ENCODE measurements around the gene RORB. TPM values are rescaled to one million over a fixed set of nuclear protein-coding genes. Genes with fewer than 3 reads are reported as not detected.

The RORB gene
- total and polyA plus RNA-seq, 4 donors: 0.01 to 0.05 TPM; not detected in 2

- WGBS: 79% methylated on average over 2 of the region's 2 CpGs
- no peak for DNase-seq (ENCODE audit: low spot score)
- no peak overlapping the region for H3K9ac ChIP-seq (ENCODE audit: low read depth in 1 of 2, low read length in 2 of 2)
- peaks cover 0 to 2% (median 0%) of the 10 kb centered on the region in 4 donors for H3K27me3 ChIP-seq (ENCODE audit: control insufficient read depth in 4 of 4, insufficient read depth in 4 of 4, low read length in 3 of 4)
- H3K27ac ChIP-seq (ENCODE audit: low read depth in 1 of 2, low read length in 2 of 2): no peak overlapping the region
- H3K4me1 ChIP-seq (ENCODE audit: control insufficient read depth in 4 of 4, insufficient read depth in 4 of 4, low read length in 3 of 4): no peaks in the 10 kb centered on the region
- H3K4me3 ChIP-seq (ENCODE audit: low read depth in 1 of 3, low read length in 3 of 3): no peak overlapping the region
- TF ChIP-seq FOXA1 (IDR thresholded peaks at IDR 0.05) (no peak), HNF4G (IDR thresholded peaks at IDR 0.05) (no peak), EGR1 (IDR thresholded peaks at IDR 0.05; ENCODE audit: low read depth in 2 of 2) (no peak), JUND (IDR thresholded peaks at IDR 0.05) (no peak), ZBTB33 (IDR thresholded peaks at IDR 0.05) (no peak), TAF1 (conservative IDR thresholded peaks at IDR 0.05) (no peak), MAX (IDR thresholded peaks at IDR 0.05) (no peak), NR2F2 (IDR thresholded peaks at IDR 0.05) (no peak)
- H3K36me3 ChIP-seq (ENCODE audit: control insufficient read depth in 4 of 4, insufficient read depth in 3 of 4, low read depth in 1 of 4, low read length in 3 of 4): no peaks in the 10 kb centered on the region
- no peaks in the 10 kb centered on the region for H3K9me3 ChIP-seq (ENCODE audit: control insufficient read depth in 4 of 4, low read length in 3 of 4)
Observed at GRCh38 chr9:74449060-74449459, 48.1 kb upstream of the RORB start.

- WGBS: 59% methylated on average over 4 of the region's 4 CpGs
- H3K36me3 ChIP-seq (ENCODE audit: control insufficient read depth in 4 of 4, insufficient read depth in 3 of 4, low read depth in 1 of 4, low read length in 3 of 4): no peaks in the 10 kb centered on the region
- no peak overlapping the region for H3K9ac ChIP-seq (ENCODE audit: low read depth in 1 of 2, low read length in 2 of 2)
- no peaks in the 10 kb centered on the region for H3K27me3 ChIP-seq (ENCODE audit: control insufficient read depth in 4 of 4, insufficient read depth in 4 of 4, low read length in 3 of 4)
- no peak for DNase-seq (ENCODE audit: low spot score)
- no peaks in the 10 kb centered on the region for H3K9me3 ChIP-seq (ENCODE audit: control insufficient read depth in 4 of 4, low read length in 3 of 4)
- no peak overlapping the region for H3K4me3 ChIP-seq (ENCODE audit: low read depth in 1 of 3, low read length in 3 of 3)
- H3K4me1 ChIP-seq (ENCODE audit: control insufficient read depth in 4 of 4, insufficient read depth in 4 of 4, low read length in 3 of 4): no peaks in the 10 kb centered on the region
- no peak for TF ChIP-seq HNF4A (conservative IDR thresholded peaks at IDR 0.05)
- TF ChIP-seq HNF4G (IDR thresholded peaks at IDR 0.05): no peak
- TF ChIP-seq ATF3 (IDR thresholded peaks at IDR 0.05): no peak
- no peak for TF ChIP-seq FOXA2 (IDR thresholded peaks at IDR 0.05)
- no peak for TF ChIP-seq ZBTB33 (IDR thresholded peaks at IDR 0.05)
- TF ChIP-seq FOXA1 (IDR thresholded peaks at IDR 0.05): no peak
- TF ChIP-seq EGR1 (IDR thresholded peaks at IDR 0.05; ENCODE audit: low read depth in 2 of 2): no peak
- TF ChIP-seq SP1 (IDR thresholded peaks at IDR 0.05): no peak
- TF ChIP-seq RXRA (IDR thresholded peaks at IDR 0.05): no peak
- no peak for TF ChIP-seq GABPA (IDR thresholded peaks at IDR 0.05 in 1 of 2, conservative IDR thresholded peaks at IDR 0.05 in 1 of 2)
- TF ChIP-seq REST (IDR thresholded peaks at IDR 0.05): no peak
- TF ChIP-seq MAX (IDR thresholded peaks at IDR 0.05): no peak
- no peak for TF ChIP-seq CTCF (IDR thresholded peaks at IDR 0.05; ENCODE audit: low read depth, low read length, missing input control)
- no peak for TF ChIP-seq NR2F2 (IDR thresholded peaks at IDR 0.05)
- no peak for TF ChIP-seq RAD21 (IDR thresholded peaks at IDR 0.05)
- no peak for TF ChIP-seq YY1 (IDR thresholded peaks at IDR 0.05)
- TF ChIP-seq TAF1 (conservative IDR thresholded peaks at IDR 0.05): no peak
- TF ChIP-seq JUND (IDR thresholded peaks at IDR 0.05): no peak
- no peak overlapping the region for H3K27ac ChIP-seq (ENCODE audit: low read depth in 1 of 2, low read length in 2 of 2)
Observed at GRCh38 chr9:74458832-74459231, 38.3 kb upstream of the RORB start.

Data from liver (tissue), 9 donors.